Measurements from ENCODE around the gene TP53I13.
A peak's percentile ranks its signal among the peaks of the same experiment; 100 is the strongest.

Gene TP53I13

GRCh38 chr17:29612404-29613280 is 44.1 kb downstream of the TP53I13 start:
- Histone ChIP-seq H3K36me3 (ENCODE audit: insufficient read depth, low read length) (no peaks in the 10 kb centered on the region; the same call in 1 of the 2 replicates), H3K4me3 (no peak overlapping the region), H3K9ac (ENCODE audit: insufficient read length) (no peak overlapping the region), H3K27ac (no peak overlapping the region), H3K9me3 (ENCODE audit: low read depth, low read length) (no peaks in the 10 kb centered on the region)
- TF ChIP-seq FOXP2 (optimal IDR thresholded peaks at IDR 0.05; ENCODE audit: control extremely low read depth, extremely low read length, insufficient read depth), result no peak
- TF ChIP-seq POLR2AphosphoS5 (IDR thresholded peaks at IDR 0.05; ENCODE audit: borderline replicate concordance, low read depth, low read length), result no peak
- TF ChIP-seq EZH2 (IDR thresholded peaks at IDR 0.05), result no peak
- no peak for DNase-seq (ENCODE audit: low read depth, low spot score)

- no peaks in the 10 kb centered on the region for H3K9me3 ChIP-seq (ENCODE audit: low read depth, low read length)
- H3K27ac ChIP-seq, result no peak overlapping the region
- no peak overlapping the region for H3K4me3 ChIP-seq
- no peak overlapping the region for H3K9ac ChIP-seq (ENCODE audit: insufficient read length)
- TF ChIP-seq POLR2AphosphoS5 (IDR thresholded peaks at IDR 0.05; ENCODE audit: borderline replicate concordance, low read depth, low read length) (no peak), FOXP2 (optimal IDR thresholded peaks at IDR 0.05; ENCODE audit: control extremely low read depth, extremely low read length, insufficient read depth) (no peak), EZH2 (IDR thresholded peaks at IDR 0.05) (no peak)
- no peaks in the 10 kb centered on the region; the same call in 1 of the 2 replicates for H3K36me3 ChIP-seq (ENCODE audit: insufficient read depth, low read length)
- DNase-seq (ENCODE audit: low read depth, low spot score), result no peak
Observed at GRCh38 chr17:29613352-29613837, 44.9 kb downstream of the TP53I13 start.

GRCh38 chr17:29613856-29614255 is 45.4 kb downstream of the TP53I13 start:
- no peaks in the 10 kb centered on the region for H3K9me3 ChIP-seq (ENCODE audit: low read depth, low read length)
- TF ChIP-seq POLR2AphosphoS5 (IDR thresholded peaks at IDR 0.05; ENCODE audit: borderline replicate concordance, low read depth, low read length), result no peak
- TF ChIP-seq FOXP2 (optimal IDR thresholded peaks at IDR 0.05; ENCODE audit: control extremely low read depth, extremely low read length, insufficient read depth), result no peak
- TF ChIP-seq EZH2 (IDR thresholded peaks at IDR 0.05), result no peak
- no peak overlapping the region for H3K4me3 ChIP-seq
- no peak overlapping the region for H3K9ac ChIP-seq (ENCODE audit: insufficient read length)
- DNase-seq (ENCODE audit: low read depth, low spot score), result no peak
- no peaks in the 10 kb centered on the region; the same call in 1 of the 2 replicates for H3K36me3 ChIP-seq (ENCODE audit: insufficient read depth, low read length)
- no peak overlapping the region for H3K27ac ChIP-seq

GRCh38 chr17:29614349-29615047 is 46.0 kb downstream of the TP53I13 start:
- H3K9me3 ChIP-seq (ENCODE audit: low read depth, low read length), result no peaks in the 10 kb centered on the region
- no peak overlapping the region for H3K4me3 ChIP-seq
- no peak for DNase-seq (ENCODE audit: low read depth, low spot score)
- no peak overlapping the region for H3K27ac ChIP-seq
- no peak overlapping the region for H3K9ac ChIP-seq (ENCODE audit: insufficient read length)
- no peak for TF ChIP-seq FOXP2 (optimal IDR thresholded peaks at IDR 0.05; ENCODE audit: control extremely low read depth, extremely low read length, insufficient read depth)
- no peak for TF ChIP-seq EZH2 (IDR thresholded peaks at IDR 0.05)
- no peak for TF ChIP-seq POLR2AphosphoS5 (IDR thresholded peaks at IDR 0.05; ENCODE audit: borderline replicate concordance, low read depth, low read length)
- H3K36me3 ChIP-seq (ENCODE audit: insufficient read depth, low read length), result no peaks in the 10 kb centered on the region; the same call in 1 of the 2 replicates

GRCh38 chr17:29615048-29615385 is 46.5 kb downstream of the TP53I13 start:
- no peaks in the 10 kb centered on the region for H3K9me3 ChIP-seq (ENCODE audit: low read depth, low read length)
- no peak overlapping the region for H3K27ac ChIP-seq
- TF ChIP-seq POLR2AphosphoS5 (IDR thresholded peaks at IDR 0.05; ENCODE audit: borderline replicate concordance, low read depth, low read length) (no peak), FOXP2 (optimal IDR thresholded peaks at IDR 0.05; ENCODE audit: control extremely low read depth, extremely low read length, insufficient read depth) (no peak), EZH2 (IDR thresholded peaks at IDR 0.05) (no peak)
- H3K9ac ChIP-seq (ENCODE audit: insufficient read length), result no peak overlapping the region
- no peak for DNase-seq (ENCODE audit: low read depth, low spot score)
- peak overlapping the region; percentile 74 for H3K4me3 ChIP-seq
- no peaks in the 10 kb centered on the region; the same call in 1 of the 2 replicates for H3K36me3 ChIP-seq (ENCODE audit: insufficient read depth, low read length)

GRCh38 chr17:29615492-29616299 is 47.2 kb downstream of the TP53I13 start:
- no peaks in the 10 kb centered on the region; the same call in 1 of the 2 replicates for H3K36me3 ChIP-seq (ENCODE audit: insufficient read depth, low read length)
- no peak overlapping the region for H3K27ac ChIP-seq
- TF ChIP-seq POLR2AphosphoS5 (IDR thresholded peaks at IDR 0.05; ENCODE audit: borderline replicate concordance, low read depth, low read length) (peak; percentile 33; the same call in 1 of the 2 replicates), EZH2 (IDR thresholded peaks at IDR 0.05) (no peak), FOXP2 (optimal IDR thresholded peaks at IDR 0.05; ENCODE audit: control extremely low read depth, extremely low read length, insufficient read depth) (no peak)
- H3K9me3 ChIP-seq (ENCODE audit: low read depth, low read length), result no peaks in the 10 kb centered on the region
- no peak overlapping the region for H3K9ac ChIP-seq (ENCODE audit: insufficient read length)
- peak overlapping the region; percentile 74 for H3K4me3 ChIP-seq
- DNase-seq (ENCODE audit: low read depth, low spot score), result no peak

GRCh38 chr17:29616300-29617048 is 48.0 kb downstream of the TP53I13 start:
- H3K27ac ChIP-seq, result no peak overlapping the region
- H3K36me3 ChIP-seq (ENCODE audit: insufficient read depth, low read length), result no peaks in the 10 kb centered on the region; the same call in 1 of the 2 replicates
- no peak for DNase-seq (ENCODE audit: low read depth, low spot score)
- peak overlapping the region; percentile 74 for H3K4me3 ChIP-seq
- no peaks in the 10 kb centered on the region for H3K9me3 ChIP-seq (ENCODE audit: low read depth, low read length)
- H3K9ac ChIP-seq (ENCODE audit: insufficient read length), result no peak overlapping the region
- TF ChIP-seq POLR2AphosphoS5 (IDR thresholded peaks at IDR 0.05; ENCODE audit: borderline replicate concordance, low read depth, low read length), result no peak
- no peak for TF ChIP-seq EZH2 (IDR thresholded peaks at IDR 0.05)
- TF ChIP-seq FOXP2 (optimal IDR thresholded peaks at IDR 0.05; ENCODE audit: control extremely low read depth, extremely low read length, insufficient read depth), result no peak

Data from SK-N-MC (cell line).